DND-41 (cell line): ENCODE data around the gene STEAP1B.
"Not testable (repeated sequence)": the region's sequence is repeated elsewhere in the genome, so short reads cannot be mapped to it uniquely, and the experiment has no call there.

Source experiments
- EZH2 ChIP-seq: IDR thresholded peaks from 3 replicates; pipeline ENCODE4 v1.6.1; 2012; ENCODE audit warnings: borderline replicate concordance, low read depth, mild to moderate bottlenecking, moderate library complexity, low read length, inconsistent platforms; ENCODE audit not compliant: severe bottlenecking
- TF ChIP-seq, protein P1 (sequence below): IDR thresholded peaks from 2 replicates; pipeline ENCODE4 v1.5.1; 2012; ENCODE audit warnings: borderline replicate concordance, low read length, moderate library complexity, mild to moderate bottlenecking; ENCODE audit not compliant: poor library complexity, severe bottlenecking; ENCODE audit errors: extremely low read depth

DNA sequence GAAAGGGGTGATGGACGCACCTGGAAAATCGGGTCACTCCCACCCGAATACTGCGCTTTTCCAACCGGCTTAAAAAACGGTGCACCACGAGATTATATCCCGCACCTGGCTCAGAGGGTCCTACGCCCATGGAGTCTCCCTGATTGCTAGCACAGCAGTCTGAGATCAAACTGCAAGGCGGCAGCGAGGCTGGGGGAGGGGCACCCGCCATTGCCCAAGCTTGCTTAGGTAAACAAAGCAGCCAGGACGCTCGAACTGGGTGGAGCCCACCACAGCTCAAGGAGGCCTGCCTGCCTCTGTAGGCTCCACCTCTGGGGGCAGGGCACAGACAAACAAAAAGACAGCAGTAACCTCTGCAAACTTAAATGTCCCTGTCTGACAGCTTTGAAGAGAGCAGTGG, 28.5 kb upstream of the STEAP1B start:
- TF ChIP-seq, protein P1, sequence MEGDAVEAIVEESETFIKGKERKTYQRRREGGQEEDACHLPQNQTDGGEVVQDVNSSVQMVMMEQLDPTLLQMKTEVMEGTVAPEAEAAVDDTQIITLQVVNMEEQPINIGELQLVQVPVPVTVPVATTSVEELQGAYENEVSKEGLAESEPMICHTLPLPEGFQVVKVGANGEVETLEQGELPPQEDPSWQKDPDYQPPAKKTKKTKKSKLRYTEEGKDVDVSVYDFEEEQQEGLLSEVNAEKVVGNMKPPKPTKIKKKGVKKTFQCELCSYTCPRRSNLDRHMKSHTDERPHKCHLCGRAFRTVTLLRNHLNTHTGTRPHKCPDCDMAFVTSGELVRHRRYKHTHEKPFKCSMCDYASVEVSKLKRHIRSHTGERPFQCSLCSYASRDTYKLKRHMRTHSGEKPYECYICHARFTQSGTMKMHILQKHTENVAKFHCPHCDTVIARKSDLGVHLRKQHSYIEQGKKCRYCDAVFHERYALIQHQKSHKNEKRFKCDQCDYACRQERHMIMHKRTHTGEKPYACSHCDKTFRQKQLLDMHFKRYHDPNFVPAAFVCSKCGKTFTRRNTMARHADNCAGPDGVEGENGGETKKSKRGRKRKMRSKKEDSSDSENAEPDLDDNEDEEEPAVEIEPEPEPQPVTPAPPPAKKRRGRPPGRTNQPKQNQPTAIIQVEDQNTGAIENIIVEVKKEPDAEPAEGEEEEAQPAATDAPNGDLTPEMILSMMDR = not testable (repeated sequence)
- not testable (repeated sequence) for TF ChIP-seq EZH2
